Testis (tissue), 3 donors: ENCODE measurements around the gene SUPT20HL2. TPM values are rescaled to one million over a fixed set of nuclear protein-coding genes. Genes with fewer than 3 reads are reported as not detected.

Experiments
- DNase-seq: peaks from one replicate; pipeline ENCODE4 v3.0.0-alpha.2; 2019
- H3K27ac ChIP-seq, 2 donors: fragments of 200-600 bp; sonication (generic); one replicate each; pipeline ENCODE4 v1.5.1; 2019
- H3K27me3 ChIP-seq: fragments of 200-600 bp; sonication (generic); one replicate; pipeline ENCODE4 v1.5.1; 2019
- H3K36me3 ChIP-seq: fragments of 200-600 bp; sonication (generic); one replicate; pipeline ENCODE4 v1.5.1; 2017; ENCODE audit warnings: low read depth; ENCODE audit errors: missing control alignments
- H3K4me1 ChIP-seq: fragments of 200-600 bp; sonication (generic); one replicate; pipeline ENCODE4 v1.5.1; 2019
- H3K4me3 ChIP-seq, 2 donors: fragments of 200-600 bp; sonication (generic); one replicate each; pipeline ENCODE4 v1.5.1; 2017 to 2019
- H3K9me3 ChIP-seq: fragments of 200-600 bp; sonication (generic); one replicate; pipeline ENCODE4 v1.5.1; 2017
- POLR2A ChIP-seq: fragments of 450-650 bp; IDR thresholded peaks from one replicate; pipeline ENCODE4 v1.6.1; 2017; ENCODE audit warnings: antibody characterized with exemption, mild to moderate bottlenecking, moderate library complexity
- WGBS, 2 donors: methylation state at CpG; one replicate each; pipeline ENCODE4 v1.1.5; 2018; 5-methylcytosine and 5-hydroxymethylcytosine counted together
- intact Hi-C: fragments of 100-400 bp; cut with DNase I; formaldehyde crosslinking; loops from one replicate; pipeline ENCODE4 v1.15.1; 2023; ENCODE audit warnings: low total_unique reads
- polyA plus RNA-seq: library from polyadenylated mRNA; stranded (reverse); fragments of 350-450 nt; fragmentation: Illumina TruSeq; extraction: RNeasy Lipid Tissue Mini Kit (QIAGEN cat#74804); gene quantifications from one replicate; pipeline ENCODE4 v1.2.3, GENCODE V29; 2014; ENCODE audit warnings: low read depth, low replicate concordance; ENCODE audit not compliant: insufficient read depth
- total RNA-seq, 2 donors: library from RNA; depleted of rRNA; stranded (reverse); fragments of >200 nt; gene quantifications; one replicate each; pipeline ENCODE4 v1.2.3, GENCODE V29; 2016
- TF ChIP-seq, protein P1 (sequence below), 3 experiments: fragments of 450-650 bp in 2 of 3; fragments of 200-600 bp in 1 of 3; sonication (generic) in 1 of 3; IDR thresholded peaks; one replicate each; pipeline ENCODE4 v1.5.1; 2016 to 2019; ENCODE audit warnings: antibody characterized with exemption in 3 of 3, mild to moderate bottlenecking in 2 of 3, moderate library complexity in 1 of 3

SUPT20HL2 gene
- total and polyA plus RNA-seq, 3 donors from 2014 or later = 2.0 to 17.1 (median 17.0) TPM

GRCh38 chrX:24350217-24350616 is 36.3 kb upstream of the SUPT20HL2 start:
- WGBS, 2 donors = 97 to 100% methylated on average over 3 to 4 of the region's 4 CpGs
- intact Hi-C loops = no loop called here

GRCh38 chrX:24347881-24348280 is 34.0 kb upstream of the SUPT20HL2 start:
- Histone ChIP-seq H3K36me3 (no peaks in the 10 kb centered on the region), H3K9me3 (no peaks in the 10 kb centered on the region), H3K4me1 (no peaks in the 10 kb centered on the region), H3K27me3 (no peaks in the 10 kb centered on the region), H3K27ac (peak overlapping the region; percentile 31 to 53), H3K4me3 (no peak overlapping the region)
- TF ChIP-seq POLR2A = no peak
- TF ChIP-seq, protein P1, sequence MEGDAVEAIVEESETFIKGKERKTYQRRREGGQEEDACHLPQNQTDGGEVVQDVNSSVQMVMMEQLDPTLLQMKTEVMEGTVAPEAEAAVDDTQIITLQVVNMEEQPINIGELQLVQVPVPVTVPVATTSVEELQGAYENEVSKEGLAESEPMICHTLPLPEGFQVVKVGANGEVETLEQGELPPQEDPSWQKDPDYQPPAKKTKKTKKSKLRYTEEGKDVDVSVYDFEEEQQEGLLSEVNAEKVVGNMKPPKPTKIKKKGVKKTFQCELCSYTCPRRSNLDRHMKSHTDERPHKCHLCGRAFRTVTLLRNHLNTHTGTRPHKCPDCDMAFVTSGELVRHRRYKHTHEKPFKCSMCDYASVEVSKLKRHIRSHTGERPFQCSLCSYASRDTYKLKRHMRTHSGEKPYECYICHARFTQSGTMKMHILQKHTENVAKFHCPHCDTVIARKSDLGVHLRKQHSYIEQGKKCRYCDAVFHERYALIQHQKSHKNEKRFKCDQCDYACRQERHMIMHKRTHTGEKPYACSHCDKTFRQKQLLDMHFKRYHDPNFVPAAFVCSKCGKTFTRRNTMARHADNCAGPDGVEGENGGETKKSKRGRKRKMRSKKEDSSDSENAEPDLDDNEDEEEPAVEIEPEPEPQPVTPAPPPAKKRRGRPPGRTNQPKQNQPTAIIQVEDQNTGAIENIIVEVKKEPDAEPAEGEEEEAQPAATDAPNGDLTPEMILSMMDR (IDR thresholded peaks at IDR 0.05) = no peak
- peak; percentile 61 for DNase-seq
- intact Hi-C loops = no loop called here
- WGBS, 2 donors = 13 to 14% methylated on average over 1 of the region's 1 CpG

More at GRCh38 chrX:24350217-24350616, 36.3 kb upstream of the SUPT20HL2 start:
- TF ChIP-seq, protein P1 (IDR thresholded peaks at IDR 0.05) = no peak
- no peak for TF ChIP-seq POLR2A
- Histone ChIP-seq H3K4me1 (no peaks in the 10 kb centered on the region), H3K27ac (no peak overlapping the region), H3K4me3 (no peak overlapping the region), H3K9me3 (no peaks in the 10 kb centered on the region), H3K36me3 (no peaks in the 10 kb centered on the region), H3K27me3 (no peaks in the 10 kb centered on the region)
- DNase-seq = no peak

DNA sequence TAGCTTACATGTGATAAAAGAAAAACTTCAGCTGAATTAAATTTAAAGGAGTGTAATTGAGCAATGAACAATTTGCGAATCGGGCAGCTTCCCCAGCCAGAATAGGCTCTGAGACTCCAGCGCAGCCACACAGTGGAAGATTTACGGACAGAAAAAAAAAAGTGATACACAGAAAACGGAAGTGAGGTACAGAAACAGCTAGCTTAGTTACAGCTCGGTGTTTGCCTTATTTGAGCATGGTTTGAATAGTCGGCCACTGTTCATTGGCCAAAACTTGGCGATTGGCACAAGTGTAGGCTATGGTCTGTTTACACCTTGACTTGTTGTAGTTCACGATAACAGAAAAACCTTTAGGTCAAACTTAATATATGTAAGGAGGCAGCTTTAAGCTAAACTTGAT is 29.9 kb upstream of the SUPT20HL2 start:
- H3K36me3 ChIP-seq = no peaks in the 10 kb centered on the region
- no peak overlapping the region for H3K27ac ChIP-seq
- no peak for DNase-seq
- no peak for TF ChIP-seq POLR2A
- TF ChIP-seq, protein P1 (IDR thresholded peaks at IDR 0.05) = no peak
- intact Hi-C loops = no loop called here
- H3K4me3 ChIP-seq = no peak overlapping the region
- no peaks in the 10 kb centered on the region for H3K4me1 ChIP-seq
- H3K9me3 ChIP-seq = no peaks in the 10 kb centered on the region
- 78 to 81% methylated on average over 9 of the region's 9 CpGs for WGBS, 2 donors
- H3K27me3 ChIP-seq = no peaks in the 10 kb centered on the region

DNA sequence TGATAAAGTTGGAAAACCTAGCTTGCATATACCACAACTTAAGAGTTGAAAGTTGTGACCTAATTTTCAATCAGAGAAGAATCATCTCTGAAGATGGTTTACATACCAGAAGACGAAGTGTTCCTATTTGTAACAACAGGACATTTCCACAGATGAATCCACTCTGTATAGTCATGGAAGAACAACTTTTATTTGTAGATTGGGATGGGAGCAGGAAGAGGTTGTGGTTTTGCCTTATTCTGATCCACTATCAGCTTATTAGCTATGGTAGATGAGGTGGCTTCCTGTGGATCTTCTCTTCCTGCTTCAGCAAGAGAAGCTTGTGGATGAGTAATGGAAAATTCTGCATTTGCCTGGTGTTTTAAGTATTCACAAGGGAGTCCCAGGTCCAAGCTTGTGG is 27.9 kb upstream of the SUPT20HL2 start:
- 40 to 64% methylated on average over 1 of the region's 1 CpG for WGBS, 2 donors
- DNase-seq = no peak
- intact Hi-C loops = no loop called here

DNA sequence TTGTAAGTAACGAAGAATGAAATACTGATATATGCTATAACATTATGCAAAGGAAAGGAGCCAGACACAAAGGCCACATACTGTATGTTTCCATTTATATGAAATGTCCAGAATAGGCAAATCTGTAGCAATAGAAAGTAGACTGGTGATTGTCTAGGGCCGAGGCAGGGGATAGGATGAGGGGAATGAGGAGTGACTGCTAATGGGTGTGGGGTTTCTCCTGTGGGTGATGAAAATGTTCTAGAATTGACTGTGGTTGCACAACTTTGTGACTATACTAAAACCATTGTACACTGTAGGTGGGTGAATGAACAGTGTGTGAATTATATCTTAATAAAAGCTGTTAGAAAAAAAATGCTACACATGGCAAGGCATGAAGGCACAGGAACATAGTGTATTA is 26.6 kb upstream of the SUPT20HL2 start:
- intact Hi-C loops = no loop called here
- DNase-seq = no peak
- Histone ChIP-seq H3K4me1 (no peaks in the 10 kb centered on the region), H3K27me3 (no peaks in the 10 kb centered on the region), H3K9me3 (no peaks in the 10 kb centered on the region), H3K36me3 (no peaks in the 10 kb centered on the region), H3K27ac (no peak overlapping the region), H3K4me3 (no peak overlapping the region)
- TF ChIP-seq, protein P1 (IDR thresholded peaks at IDR 0.05) = no peak
- TF ChIP-seq POLR2A = no peak
- 88% methylated on average over 2 of the region's 2 CpGs for WGBS, 2 donors

More for the DNA sequence above, 27.9 kb upstream of the SUPT20HL2 start:
- Histone ChIP-seq H3K27ac (no peak overlapping the region), H3K36me3 (no peaks in the 10 kb centered on the region), H3K9me3 (no peaks in the 10 kb centered on the region), H3K27me3 (no peaks in the 10 kb centered on the region), H3K4me1 (no peaks in the 10 kb centered on the region), H3K4me3 (no peak overlapping the region)
- no peak for TF ChIP-seq POLR2A
- TF ChIP-seq, protein P1 (IDR thresholded peaks at IDR 0.05) = no peak
